Astrocyte (in vitro differentiated cells and primary cell): ENCODE measurements around the gene COG5.

Experiments
- CTCF ChIP-seq: IDR thresholded peaks from 2 replicates; pipeline ENCODE4 v1.5.1; 2011; ENCODE audit warnings: low read depth, mild to moderate bottlenecking, inconsistent platforms, low read length, moderate library complexity; ENCODE audit not compliant: insufficient read depth
- EZH2 ChIP-seq: IDR thresholded peaks from 2 replicates; pipeline ENCODE4 v1.6.1; 2012; ENCODE audit warnings: mild to moderate bottlenecking, low read length, inconsistent platforms; ENCODE audit not compliant: insufficient read depth

- no peak for TF ChIP-seq CTCF
- no peak for TF ChIP-seq EZH2
Measured at GRCh38 chr7:107453388-107453787, 110.3 kb downstream of the COG5 start.
